ENCODE data around the gene FSCN2. TPM values are rescaled to one million over a fixed set of nuclear protein-coding genes. Genes with fewer than 3 reads are reported as not detected.

The FSCN2 gene
- total and polyA plus RNA-seq, 10 of the 15 experiments (the other 5 are each of a cell fraction or from before 2014, with no cell fraction given) = 0.12 to 2.1 (median 0.65) TPM; not detected in 3

DNA sequence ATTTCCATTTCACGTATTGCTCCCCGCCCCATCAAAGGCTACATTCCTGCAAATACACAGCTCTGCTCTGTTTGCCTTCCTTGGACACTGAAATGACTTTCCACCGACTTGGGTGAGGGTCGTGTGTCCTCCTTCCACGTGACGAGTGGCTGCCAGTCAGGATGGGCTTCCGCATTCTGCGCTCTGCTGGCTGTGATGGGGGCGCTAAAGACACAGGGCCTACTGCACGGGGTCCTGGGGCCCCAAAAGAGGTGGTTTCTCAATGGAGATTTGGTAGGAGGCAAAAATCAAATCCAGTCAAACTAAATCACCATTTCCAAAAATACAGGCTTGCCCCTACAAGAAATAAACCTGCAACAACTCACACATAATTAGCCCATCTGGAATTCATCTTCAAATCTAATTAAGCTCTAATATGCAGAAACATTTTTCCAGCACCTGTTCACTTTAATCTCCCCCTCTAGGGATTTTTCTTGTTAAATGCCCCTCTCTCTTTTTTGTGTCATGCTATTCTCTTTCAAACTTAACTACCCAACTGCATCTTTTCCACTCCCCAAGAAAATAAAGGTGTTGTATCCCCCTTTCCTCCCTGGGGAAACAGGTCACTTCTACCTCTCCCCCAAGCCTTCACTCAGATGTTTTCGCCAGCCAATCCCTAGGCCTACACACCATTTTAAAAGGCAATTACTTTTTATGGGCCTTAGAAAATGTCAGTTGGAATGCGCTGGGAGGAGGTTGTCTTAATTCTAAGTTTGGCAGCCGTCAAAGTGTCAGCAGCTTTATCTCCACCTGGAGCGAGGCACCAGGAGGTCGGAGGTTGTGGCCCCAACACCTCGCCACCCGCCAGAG is 45.8 kb downstream of the FSCN2 start:
- Histone ChIP-seq H3K4me1 (ENCODE audit: control insufficient read depth, insufficient read depth, low read length) (no peaks in the 10 kb centered on the region), H2AFZ (ENCODE audit: control insufficient read depth, low read depth, low read length) (no peak overlapping the region), H3K36me3 (ENCODE audit: control insufficient read depth in 2 of 2, insufficient read depth in 2 of 2, low read length in 1 of 2) (peaks cover 26 to 31% of the 10 kb centered on the region in 2 experiments; a peak in 3 of 4 replicates), H3K4me3 (no peak overlapping the region), H3K9ac (ENCODE audit: control insufficient read depth, insufficient read depth, low read length) (no peak overlapping the region), H3K27me3 (replicated peaks in 1 of 2; ENCODE audit: control insufficient read depth in 2 of 2, insufficient read depth in 2 of 2, low read length in 1 of 2) (no peaks in the 10 kb centered on the region), H3K4me2 (ENCODE audit: control insufficient read depth, insufficient read depth) (no peak overlapping the region), H3K79me2 (ENCODE audit: control insufficient read depth, insufficient read depth, low read length) (no peaks in the 10 kb centered on the region), H3K9me3 (replicated peaks; ENCODE audit: control insufficient read depth, insufficient read depth, low read length) (no peaks in the 10 kb centered on the region), H4K20me1 (ENCODE audit: control insufficient read depth, insufficient read depth) (no peaks in the 10 kb centered on the region), H3K27ac (ENCODE audit: control insufficient read depth, insufficient read depth) (no peak overlapping the region)
- TSS peak; percentile 20 for BruUV-seq (replicated peaks)
- 93% methylated on average over 17 of the region's 17 CpGs for WGBS (ENCODE audit: insufficient coverage, insufficient replicate concordance, low lambda C conversion rate, missing lambda C conversion rate)
- ChIA-PET SMC1A (ENCODE audit: uncharacterized antibody, unreplicated experiment) (no interaction called here), RAD21 (ENCODE audit: unreplicated experiment) (no interaction called here), POLR2A (no interaction called here), CTCF (no interaction called here)
- DNase-seq (ENCODE audit: low read depth, low spot score) = no peak
- FAIRE-seq = no peak
- in situ Hi-C loops (cut with MboI) = no loop called here
- intact Hi-C loops (cut with micrococcal nuclease; ENCODE audit: unreplicated experiment) = no loop called here
- no peak for ATAC-seq
- TF ChIP-seq ESRRA (IDR thresholded peaks at IDR 0.05; ENCODE audit: low read length) (no peak), CEBPB (IDR thresholded peaks at IDR 0.05; ENCODE audit: borderline replicate concordance in 1 of 2, low read depth in 2 of 2, low read length in 2 of 2) (no peak), POU2F2 (IDR thresholded peaks at IDR 0.05; ENCODE audit: borderline replicate concordance, low read depth, low read length) (no peak), MYB (IDR thresholded peaks at IDR 0.05; ENCODE audit: borderline replicate concordance, low read depth, low read length) (no peak), KLF5 (IDR thresholded peaks at IDR 0.05; ENCODE audit: partially characterized antibody) (no peak), BRCA1 (IDR thresholded peaks at IDR 0.05; ENCODE audit: low read depth, low read length) (no peak), KDM1A (IDR thresholded peaks at IDR 0.05; ENCODE audit: borderline replicate concordance) (no peak), SPI1 (IDR thresholded peaks at IDR 0.05; ENCODE audit: borderline replicate concordance, insufficient read depth, low read depth, low read length) (no peak), BACH1 (IDR thresholded peaks at IDR 0.05; ENCODE audit: borderline replicate concordance) (no peak), CBFB (IDR thresholded peaks at IDR 0.05; ENCODE audit: low read depth) (no peak), ETV6 (conservative IDR thresholded peaks at IDR 0.05 in 1 of 2, IDR thresholded peaks at IDR 0.05 in 1 of 2; ENCODE audit: borderline replicate concordance in 1 of 2, low read depth in 1 of 2) (no peak), ZNF274 (IDR thresholded peaks at IDR 0.05; ENCODE audit: insufficient read depth, insufficient read length) (no peak), NFXL1 (IDR thresholded peaks at IDR 0.05; ENCODE audit: borderline replicate concordance) (no peak), TCF7 (IDR thresholded peaks at IDR 0.05; ENCODE audit: borderline replicate concordance) (no peak)
- TF ChIP-seq, protein P1, sequence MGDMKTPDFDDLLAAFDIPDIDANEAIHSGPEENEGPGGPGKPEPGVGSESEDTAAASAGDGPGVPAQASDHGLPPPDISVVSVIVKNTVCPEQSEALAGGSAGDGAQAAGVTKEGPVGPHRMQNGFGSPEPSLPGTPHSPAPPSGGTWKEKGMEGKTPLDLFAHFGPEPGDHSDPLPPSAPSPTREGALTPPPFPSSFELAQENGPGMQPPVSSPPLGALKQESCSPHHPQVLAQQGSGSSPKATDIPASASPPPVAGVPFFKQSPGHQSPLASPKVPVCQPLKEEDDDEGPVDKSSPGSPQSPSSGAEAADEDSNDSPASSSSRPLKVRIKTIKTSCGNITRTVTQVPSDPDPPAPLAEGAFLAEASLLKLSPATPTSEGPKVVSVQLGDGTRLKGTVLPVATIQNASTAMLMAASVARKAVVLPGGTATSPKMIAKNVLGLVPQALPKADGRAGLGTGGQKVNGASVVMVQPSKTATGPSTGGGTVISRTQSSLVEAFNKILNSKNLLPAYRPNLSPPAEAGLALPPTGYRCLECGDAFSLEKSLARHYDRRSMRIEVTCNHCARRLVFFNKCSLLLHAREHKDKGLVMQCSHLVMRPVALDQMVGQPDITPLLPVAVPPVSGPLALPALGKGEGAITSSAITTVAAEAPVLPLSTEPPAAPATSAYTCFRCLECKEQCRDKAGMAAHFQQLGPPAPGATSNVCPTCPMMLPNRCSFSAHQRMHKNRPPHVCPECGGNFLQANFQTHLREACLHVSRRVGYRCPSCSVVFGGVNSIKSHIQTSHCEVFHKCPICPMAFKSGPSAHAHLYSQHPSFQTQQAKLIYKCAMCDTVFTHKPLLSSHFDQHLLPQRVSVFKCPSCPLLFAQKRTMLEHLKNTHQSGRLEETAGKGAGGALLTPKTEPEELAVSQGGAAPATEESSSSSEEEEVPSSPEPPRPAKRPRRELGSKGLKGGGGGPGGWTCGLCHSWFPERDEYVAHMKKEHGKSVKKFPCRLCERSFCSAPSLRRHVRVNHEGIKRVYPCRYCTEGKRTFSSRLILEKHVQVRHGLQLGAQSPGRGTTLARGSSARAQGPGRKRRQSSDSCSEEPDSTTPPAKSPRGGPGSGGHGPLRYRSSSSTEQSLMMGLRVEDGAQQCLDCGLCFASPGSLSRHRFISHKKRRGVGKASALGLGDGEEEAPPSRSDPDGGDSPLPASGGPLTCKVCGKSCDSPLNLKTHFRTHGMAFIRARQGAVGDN (IDR thresholded peaks at IDR 0.05) = no peak
- TF ChIP-seq, protein P2, sequence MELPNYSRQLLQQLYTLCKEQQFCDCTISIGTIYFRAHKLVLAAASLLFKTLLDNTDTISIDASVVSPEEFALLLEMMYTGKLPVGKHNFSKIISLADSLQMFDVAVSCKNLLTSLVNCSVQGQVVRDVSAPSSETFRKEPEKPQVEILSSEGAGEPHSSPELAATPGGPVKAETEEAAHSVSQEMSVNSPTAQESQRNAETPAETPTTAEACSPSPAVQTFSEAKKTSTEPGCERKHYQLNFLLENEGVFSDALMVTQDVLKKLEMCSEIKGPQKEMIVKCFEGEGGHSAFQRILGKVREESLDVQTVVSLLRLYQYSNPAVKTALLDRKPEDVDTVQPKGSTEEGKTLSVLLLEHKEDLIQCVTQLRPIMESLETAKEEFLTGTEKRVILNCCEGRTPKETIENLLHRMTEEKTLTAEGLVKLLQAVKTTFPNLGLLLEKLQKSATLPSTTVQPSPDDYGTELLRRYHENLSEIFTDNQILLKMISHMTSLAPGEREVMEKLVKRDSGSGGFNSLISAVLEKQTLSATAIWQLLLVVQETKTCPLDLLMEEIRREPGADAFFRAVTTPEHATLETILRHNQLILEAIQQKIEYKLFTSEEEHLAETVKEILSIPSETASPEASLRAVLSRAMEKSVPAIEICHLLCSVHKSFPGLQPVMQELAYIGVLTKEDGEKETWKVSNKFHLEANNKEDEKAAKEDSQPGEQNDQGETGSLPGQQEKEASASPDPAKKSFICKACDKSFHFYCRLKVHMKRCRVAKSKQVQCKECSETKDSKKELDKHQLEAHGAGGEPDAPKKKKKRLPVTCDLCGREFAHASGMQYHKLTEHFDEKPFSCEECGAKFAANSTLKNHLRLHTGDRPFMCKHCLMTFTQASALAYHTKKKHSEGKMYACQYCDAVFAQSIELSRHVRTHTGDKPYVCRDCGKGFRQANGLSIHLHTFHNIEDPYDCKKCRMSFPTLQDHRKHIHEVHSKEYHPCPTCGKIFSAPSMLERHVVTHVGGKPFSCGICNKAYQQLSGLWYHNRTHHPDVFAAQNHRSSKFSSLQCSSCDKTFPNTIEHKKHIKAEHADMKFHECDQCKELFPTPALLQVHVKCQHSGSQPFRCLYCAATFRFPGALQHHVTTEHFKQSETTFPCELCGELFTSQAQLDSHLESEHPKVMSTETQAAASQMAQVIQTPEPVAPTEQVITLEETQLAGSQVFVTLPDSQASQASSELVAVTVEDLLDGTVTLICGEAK (IDR thresholded peaks at IDR 0.05; ENCODE audit: borderline replicate concordance) = no peak

All from GM12878 (cell line).